Placental epithelial cell (primary cell): ENCODE data around the gene TCFL5. TPM values are rescaled to one million over a fixed set of nuclear protein-coding genes. Genes with fewer than 3 reads are reported as not detected.

Source experiments
- small RNA-seq: library from RNA; depleted of rRNA; stranded (forward); fragments of <200 nt; gene quantifications from one replicate; pipeline ENCODE3, GENCODE V24; 2012
- total RNA-seq: library from RNA; depleted of rRNA; stranded (reverse); fragments of >200 nt; gene quantifications from 2 replicates; pipeline ENCODE4 v1.2.3, GENCODE V29; 2012

The TCFL5 gene
- total RNA-seq: 9.0 and 10.2 TPM in 2 replicates

DNA sequence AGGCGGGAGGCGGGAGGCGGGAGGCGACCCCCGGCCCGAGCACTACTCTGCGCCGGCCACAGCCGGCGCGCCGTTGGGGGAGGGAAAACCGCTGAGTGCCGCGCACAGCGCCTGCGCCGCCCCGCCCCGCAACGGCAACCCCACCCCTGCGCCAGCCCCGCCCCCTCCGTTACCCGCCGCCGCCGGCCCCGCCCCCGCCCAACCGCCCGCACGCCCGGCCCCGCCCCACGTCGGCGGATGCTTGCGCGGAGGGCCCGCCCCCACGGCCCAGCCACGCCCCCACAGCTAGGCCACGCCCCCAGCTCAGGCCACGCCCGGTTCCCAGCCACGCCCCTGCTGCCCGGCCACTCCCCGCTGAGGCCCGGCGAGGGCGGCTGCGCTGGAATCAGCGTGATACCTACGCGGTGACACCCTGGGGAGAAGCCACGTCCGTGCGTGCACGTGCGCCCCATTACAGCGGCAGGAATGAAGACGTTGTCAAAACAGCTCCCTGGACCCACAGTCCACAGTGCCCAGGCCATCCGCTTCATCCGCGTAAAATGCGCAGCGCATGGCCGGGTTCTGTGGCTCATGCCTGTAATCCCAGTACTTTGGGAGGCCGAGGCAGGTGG lies at the start of gene TCFL5:
TSS of gene TCFL5 (minus strand) at position 97 of the 611 bp plus-strand sequence. CDS start 152 bp downstream, outside the sequence.

DNA sequence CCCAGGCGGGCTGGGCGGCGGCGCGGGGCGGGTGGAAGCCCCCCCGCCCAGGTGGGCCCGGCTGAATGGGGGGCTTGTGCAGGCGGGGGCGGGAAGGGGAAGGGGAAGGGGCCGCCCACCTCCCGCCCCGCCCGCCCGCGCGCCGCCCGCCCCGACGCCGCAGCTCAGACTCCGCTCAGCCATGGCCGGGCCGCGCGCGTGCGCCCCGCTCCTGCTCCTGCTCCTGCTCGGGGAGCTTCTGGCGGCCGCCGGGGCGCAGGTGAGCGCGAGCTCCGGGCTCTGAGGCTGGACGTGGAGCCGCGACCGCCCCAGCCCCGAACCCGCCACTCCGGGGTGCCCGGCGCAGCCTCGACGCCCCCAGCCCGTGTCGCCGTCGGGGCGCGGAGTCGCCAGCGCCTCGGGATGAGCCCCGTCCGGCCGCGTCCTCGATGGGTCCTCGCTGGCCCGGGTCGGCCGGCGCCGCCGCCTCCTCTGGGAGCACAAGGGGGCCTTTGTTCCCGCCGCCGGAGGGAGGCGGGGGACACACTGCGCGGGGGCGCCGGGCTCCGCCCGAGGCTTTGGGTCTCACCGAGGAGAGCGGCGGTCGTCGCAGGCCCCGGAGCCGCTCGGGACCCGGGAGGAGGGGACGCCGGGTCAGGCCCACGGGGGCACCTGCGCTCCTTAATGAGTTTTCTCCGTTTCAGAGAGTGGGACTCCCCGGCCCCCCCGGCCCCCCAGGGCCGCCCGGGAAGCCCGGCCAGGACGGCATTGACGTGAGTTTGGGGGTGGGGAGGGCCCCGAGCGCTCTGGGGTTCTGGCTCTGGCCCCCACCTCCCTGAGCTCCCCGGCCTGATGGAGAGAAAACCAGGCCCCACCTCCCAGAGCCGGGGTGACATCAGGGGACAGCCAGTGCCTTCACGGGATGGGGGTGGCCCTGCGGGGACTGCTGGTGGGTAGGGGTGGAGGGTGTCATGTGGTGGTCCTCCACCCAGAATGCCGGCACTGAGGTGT lies 44.4 kb downstream of the TCFL5 start, which contains the start of gene COL9A3:
TSS of gene COL9A3 (plus strand) at position 167 of the 990 bp plus-strand sequence. CDS start at position 182, 15 bp downstream.

DNA sequence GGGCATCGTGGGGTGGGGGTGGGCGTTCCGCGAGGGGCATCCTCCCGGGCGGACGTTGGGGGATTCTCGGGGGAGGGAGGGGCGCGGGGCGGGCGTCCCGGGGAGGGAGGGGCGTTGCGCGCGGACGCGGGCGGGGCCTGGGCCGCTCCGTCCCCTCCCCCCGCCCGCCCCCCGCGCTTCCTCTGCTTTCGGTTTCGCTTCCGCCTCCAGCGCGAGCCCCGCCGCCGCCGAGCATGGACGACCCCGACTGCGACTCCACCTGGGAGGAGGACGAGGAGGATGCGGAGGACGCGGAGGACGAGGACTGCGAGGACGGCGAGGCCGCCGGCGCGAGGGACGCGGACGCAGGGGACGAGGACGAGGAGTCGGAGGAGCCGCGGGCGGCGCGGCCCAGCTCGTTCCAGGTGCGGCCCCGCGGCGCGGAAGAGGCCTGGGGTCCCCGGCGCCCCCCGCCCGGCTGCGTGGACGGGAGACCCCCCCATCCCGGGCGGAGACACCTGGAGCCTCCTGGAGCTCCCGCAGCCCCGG lies 56.9 kb downstream of the TCFL5 start, which contains the start of gene OGFR:
TSS of gene OGFR (plus strand) at position 209 of the 528 bp plus-strand sequence. CDS start at position 234, 25 bp downstream.

Small RNA genes lying within 50 kb of the gene (small RNA-seq; reads per million reads assigned to genes)
- gene DPH3P1: not detected

Other genes starting within 250 kb of the TCFL5 start
- 15.7 and 36.3 TPM in 2 replicates for gene SLCO4A1, start 219.3 kb downstream of the TCFL5 start, total RNA-seq
- gene NTSR1, start 153.0 kb downstream of the TCFL5 start, total RNA-seq: 0.11 TPM in 1 of 2 replicates, not detected in the other
- 15.7 and 18.8 TPM in 2 replicates for gene MRGBP, start 65.3 kb downstream of the TCFL5 start, total RNA-seq
- gene OGFR, start 57.0 kb downstream of the TCFL5 start, total RNA-seq: 28.3 and 31.1 TPM in 2 replicates
- 3.1 and 7.0 TPM in 2 replicates for gene COL9A3, start 44.8 kb downstream of the TCFL5 start, total RNA-seq
- 44.4 and 47.2 TPM in 2 replicates for gene DIDO1, start 64.7 kb upstream of the TCFL5 start, total RNA-seq
- gene GID8, start 76.3 kb upstream of the TCFL5 start, total RNA-seq: 42.7 and 59.3 TPM in 2 replicates
- gene SLC17A9, start 90.9 kb upstream of the TCFL5 start, total RNA-seq: 23.2 and 25.8 TPM in 2 replicates
- gene BHLHE23, start 145.1 kb upstream of the TCFL5 start, total RNA-seq: 0.39 TPM in 1 of 2 replicates, not detected in the other